SK-N-SH (cell line): Measurements from ENCODE around the gene FAM120B. TPM values are rescaled to one million over a fixed set of nuclear protein-coding genes. Genes with fewer than 3 reads are reported as not detected.

Experiments
- CTCF ChIA-PET: fragments of 300-600, 350-600 bp; formaldehyde crosslinking; extraction: SDS; loops from one replicate; lab custom pipeline; 2021; lab: Yijun Ruan, JAX
- POLR2A ChIA-PET: fragments of 350-600 bp; sonication (Branson Sonifier 250); formaldehyde crosslinking; extraction: SDS; loops from one replicate; lab custom pipeline; 2020; ENCODE audit warnings: antibody characterized with exemption, inconsistent platforms; lab: Yijun Ruan, JAX
- DNase-seq: peaks from one replicate; pipeline ENCODE4 v3.0.0; 2012
- H2AFZ ChIP-seq: fragments of 200-600 bp; sonication (generic); 2 replicates; pipeline ENCODE4 v1.8.1; 2016; ENCODE audit warnings: antibody characterized with exemption, mild to moderate bottlenecking, low read depth
- H3F3A ChIP-seq: fragments of 200-600 bp; sonication (generic); replicated peaks from 2 replicates; pipeline ENCODE3; 2016; ENCODE audit warnings: antibody characterized with exemption, mild to moderate bottlenecking; ENCODE audit not compliant: insufficient read depth
- H3K27ac ChIP-seq, 2 experiments: fragments of 200-500 bp in 1 of 2; fragments of 200-600 bp in 1 of 2; sonication (Bioruptor generic) in 1 of 2; sonication (generic), shearing (Covaris generic) in 1 of 2; 2 replicates each; pipeline versions ENCODE4 v1.5.1 to v1.6.1; 2014 to 2016; ENCODE audit warnings: low read depth in 2 of 2, inconsistent platforms in 1 of 2, low read length in 1 of 2, mild to moderate bottlenecking in 1 of 2, mixed read lengths in 1 of 2
- H3K27me3 ChIP-seq: fragments of 200-600 bp; sonication (generic), shearing (Covaris generic); 2 replicates; pipeline ENCODE4 v1.6.1; 2016; ENCODE audit warnings: mixed run types; ENCODE audit not compliant: insufficient read depth
- H3K36me3 ChIP-seq, 2 experiments: fragments of 200-500 bp in 1 of 2; fragments of 200-600 bp in 1 of 2; sonication (Bioruptor generic) in 1 of 2; sonication (generic) in 1 of 2; replicated peaks in 1 of 2; 2 replicates each; pipeline versions ENCODE3 to v1.5.1; 2014 to 2016; ENCODE audit warnings: low read length in 1 of 2, mild to moderate bottlenecking in 1 of 2; ENCODE audit not compliant: insufficient read depth in 2 of 2, control insufficient read depth in 1 of 2
- H3K4me1 ChIP-seq, 2 experiments: fragments of 200-500 bp in 1 of 2; fragments of 200-600 bp in 1 of 2; sonication (Bioruptor generic) in 1 of 2; sonication (generic), shearing (Covaris generic) in 1 of 2; 2 replicates each; pipeline versions ENCODE4 v1.5.1 to v1.6.1; 2014 to 2016; ENCODE audit warnings: low read depth in 1 of 2, low read length in 1 of 2, mixed run types in 1 of 2; ENCODE audit not compliant: insufficient read depth in 2 of 2, control insufficient read depth in 1 of 2
- H3K4me2 ChIP-seq: fragments of 200-600 bp; sonication (generic), shearing (Covaris generic); 2 replicates; pipeline ENCODE4 v1.6.1; 2017; ENCODE audit warnings: mixed run types
- H3K4me3 ChIP-seq, 2 experiments: fragments of 200-500 bp in 1 of 2; fragments of 200-600 bp in 1 of 2; sonication (Bioruptor generic) in 1 of 2; sonication (generic), shearing (Covaris generic) in 1 of 2; 2 replicates each; pipeline versions ENCODE4 v1.5.1 to v1.8.1; 2014 to 2016; ENCODE audit warnings: low read depth in 2 of 2, inconsistent platforms in 1 of 2, low read length in 1 of 2, mild to moderate bottlenecking in 1 of 2, mixed read lengths in 1 of 2, moderate library complexity in 1 of 2
- H3K79me2 ChIP-seq: fragments of 200-600 bp; sonication (generic); 2 replicates; pipeline ENCODE4 v1.8.1; 2017; ENCODE audit warnings: mild to moderate bottlenecking; ENCODE audit not compliant: insufficient read depth
- H3K9ac ChIP-seq: fragments of 200-600 bp; sonication (generic); 2 replicates; pipeline ENCODE4 v1.6.1; 2017; ENCODE audit warnings: mixed run types
- H3K9me2 ChIP-seq: fragments of 200-600 bp; sonication (generic); 2 replicates; pipeline ENCODE4 v1.6.1; 2017; ENCODE audit warnings: mixed run types
- H3K9me3 ChIP-seq: fragments of 200-600 bp; sonication (generic); 2 replicates; pipeline ENCODE4 v1.6.1; 2017; ENCODE audit warnings: mixed run types, mild to moderate bottlenecking, moderate library complexity
- H4K20me1 ChIP-seq: fragments of 200-600 bp; sonication (generic); 2 replicates; pipeline ENCODE4 v1.6.1; 2017; ENCODE audit warnings: mild to moderate bottlenecking, mixed run types; ENCODE audit not compliant: insufficient read depth
- ELF1 ChIP-seq: IDR thresholded peaks from 2 replicates; pipeline ENCODE4 v1.4.0; 2012
- FOSL2 ChIP-seq: IDR thresholded peaks from 2 replicates; pipeline ENCODE4 v1.4.0; 2012; ENCODE audit warnings: low read depth, mild to moderate bottlenecking, moderate library complexity, borderline replicate concordance
- FOXJ3 ChIP-seq: sonication (generic); formaldehyde crosslinking; IDR thresholded peaks from 2 replicates; pipeline ENCODE4 v1.5.1; 2020; ENCODE audit warnings: mild to moderate bottlenecking, missing genetic modification reagents
- FOXM1 ChIP-seq: IDR thresholded peaks from 2 replicates; pipeline ENCODE4 v1.4.0; 2012; ENCODE audit warnings: low read depth, mild to moderate bottlenecking
- GABPA ChIP-seq: IDR thresholded peaks from 2 replicates; pipeline ENCODE4 v1.4.0; 2012; ENCODE audit warnings: low read depth, mild to moderate bottlenecking
- JUND ChIP-seq: IDR thresholded peaks from 2 replicates; pipeline ENCODE4 v1.4.0; 2012
- MEF2A ChIP-seq: IDR thresholded peaks from 2 replicates; pipeline ENCODE4 v1.4.0; 2012; ENCODE audit warnings: low read depth, borderline replicate concordance
- MXI1 ChIP-seq: IDR thresholded peaks from 2 replicates; pipeline ENCODE4 v1.6.1; 2012; ENCODE audit warnings: mild to moderate bottlenecking, low read depth, low read length, improper control_type of control experiment
- NFIC ChIP-seq: IDR thresholded peaks from 2 replicates; pipeline ENCODE4 v1.4.0; 2012; ENCODE audit warnings: borderline replicate concordance
- POLR2AphosphoS5 ChIP-seq: IDR thresholded peaks from 2 replicates; pipeline ENCODE4 v1.6.1; 2012; ENCODE audit warnings: low read depth, low read length
- RAD21 ChIP-seq: IDR thresholded peaks from 2 replicates; pipeline ENCODE4 v1.6.1; 2012; ENCODE audit warnings: mild to moderate bottlenecking, low read length
- RFX5 ChIP-seq: IDR thresholded peaks from 2 replicates; pipeline ENCODE4 v1.6.1; 2012; ENCODE audit warnings: mild to moderate bottlenecking, improper control_type of control experiment, low read length
- SIN3A ChIP-seq: IDR thresholded peaks from 2 replicates; pipeline ENCODE4 v1.6.1; 2012; ENCODE audit warnings: low read depth, mild to moderate bottlenecking, low read length, moderate library complexity, borderline replicate concordance
- TAF1 ChIP-seq: IDR thresholded peaks from 2 replicates; pipeline ENCODE4 v1.6.1; 2012; ENCODE audit warnings: low read depth, mild to moderate bottlenecking, low read length, moderate library complexity, borderline replicate concordance
- YY1 ChIP-seq: IDR thresholded peaks from 2 replicates; pipeline ENCODE4 v1.4.0; 2012; ENCODE audit warnings: low read depth, mild to moderate bottlenecking
- WGBS: methylation state at CpG from one replicate; pipeline ENCODE4 v1.1.6; 2017; ENCODE audit warnings: low lambda C conversion rate; 5-methylcytosine and 5-hydroxymethylcytosine counted together
- polyA plus RNA-seq, 3 experiments: library from polyadenylated mRNA; depleted of rRNA; stranded (reverse); fragments of >200 nt; gene quantifications; 2 replicates each; pipeline ENCODE4 v1.2.3, GENCODE V29; 2012
- TF ChIP-seq, protein P1 (sequence below): IDR thresholded peaks from 2 replicates; pipeline ENCODE4 v1.4.0; 2012; ENCODE audit warnings: low read depth, borderline replicate concordance
- TF ChIP-seq, protein P2 (sequence below): fragments of 150-350 bp; IDR thresholded peaks from 2 replicates; pipeline ENCODE4 v1.6.1; 2016; ENCODE audit warnings: mild to moderate bottlenecking, low read depth, low read length
- TF ChIP-seq, protein P3 (sequence below): fragments of 150-350 bp; IDR thresholded peaks from 2 replicates; pipeline ENCODE4 v1.6.1; 2017; ENCODE audit warnings: antibody characterized with exemption, low read length, low read depth, borderline replicate concordance
- TF ChIP-seq, protein P4 (sequence below): IDR thresholded peaks from 2 replicates; pipeline ENCODE4 v1.4.0; 2012; ENCODE audit warnings: low read depth
- TF ChIP-seq, protein P5 (sequence below): IDR thresholded peaks from 2 replicates; pipeline ENCODE4; 2012
- TF ChIP-seq, protein P6 (sequence below): fragments of 200-600 bp; sonication (generic); IDR thresholded peaks from 2 replicates; pipeline ENCODE4 v1.6.1; 2017; ENCODE audit warnings: antibody characterized with exemption, mild to moderate bottlenecking, moderate library complexity

Gene FAM120B
- polyA plus RNA-seq, 1 of the 3 experiments (the other 2 are of a cell fraction): 7.7 TPM

DNA sequence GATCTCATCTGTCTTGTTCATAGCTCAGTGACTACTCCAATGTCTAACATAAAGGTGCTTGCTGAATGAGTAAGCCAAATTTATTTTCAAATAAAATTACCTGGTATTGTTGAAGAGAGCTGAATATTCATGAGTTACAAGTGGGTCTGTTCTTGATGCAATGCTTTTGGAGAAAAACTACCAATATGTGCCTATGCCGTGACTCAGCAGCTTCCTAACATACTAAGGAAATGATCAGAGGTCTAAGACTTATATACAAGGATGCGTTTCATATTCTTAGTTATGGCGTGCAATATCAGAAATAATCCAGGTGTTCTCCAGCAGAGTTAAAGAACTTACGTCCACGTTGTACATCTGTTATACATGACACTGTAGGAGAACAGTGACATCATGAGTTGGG, 5.1 kb downstream of the FAM120B start:
- ChIA-PET CTCF (interaction anchor here (1.2 kb wide), 1 partner anchor 480 kb away, joined by 4 read pairs; no protein-coding TSS in a partner anchor), POLR2A (no interaction called here)
- Histone ChIP-seq H3K4me3 (no peak overlapping the region), H2AFZ (no peak overlapping the region), H4K20me1 (peaks cover 75% of the 10 kb centered on the region), H3F3A (peaks cover 3% of the 10 kb centered on the region), H3K4me1 (peaks cover 11 to 32% of the 10 kb centered on the region in 2 experiments; a peak in 3 of 4 replicates), H3K36me3 (peaks cover 7 to 25% of the 10 kb centered on the region in 2 experiments), H3K9me2 (no peaks in the 10 kb centered on the region), H3K9ac (no peak overlapping the region), H3K9me3 (no peaks in the 10 kb centered on the region), H3K27ac (no peak overlapping the region), H3K4me2 (no peak overlapping the region), H3K27me3 (no peaks in the 10 kb centered on the region), H3K79me2 (peaks cover 99% of the 10 kb centered on the region)
- DNase-seq: no peak
- WGBS: 96% methylated on average over 5 of the region's 5 CpGs
- TF ChIP-seq FOXJ3 (CRISPR knock-in tag): no peak
- TF ChIP-seq, protein P1, sequence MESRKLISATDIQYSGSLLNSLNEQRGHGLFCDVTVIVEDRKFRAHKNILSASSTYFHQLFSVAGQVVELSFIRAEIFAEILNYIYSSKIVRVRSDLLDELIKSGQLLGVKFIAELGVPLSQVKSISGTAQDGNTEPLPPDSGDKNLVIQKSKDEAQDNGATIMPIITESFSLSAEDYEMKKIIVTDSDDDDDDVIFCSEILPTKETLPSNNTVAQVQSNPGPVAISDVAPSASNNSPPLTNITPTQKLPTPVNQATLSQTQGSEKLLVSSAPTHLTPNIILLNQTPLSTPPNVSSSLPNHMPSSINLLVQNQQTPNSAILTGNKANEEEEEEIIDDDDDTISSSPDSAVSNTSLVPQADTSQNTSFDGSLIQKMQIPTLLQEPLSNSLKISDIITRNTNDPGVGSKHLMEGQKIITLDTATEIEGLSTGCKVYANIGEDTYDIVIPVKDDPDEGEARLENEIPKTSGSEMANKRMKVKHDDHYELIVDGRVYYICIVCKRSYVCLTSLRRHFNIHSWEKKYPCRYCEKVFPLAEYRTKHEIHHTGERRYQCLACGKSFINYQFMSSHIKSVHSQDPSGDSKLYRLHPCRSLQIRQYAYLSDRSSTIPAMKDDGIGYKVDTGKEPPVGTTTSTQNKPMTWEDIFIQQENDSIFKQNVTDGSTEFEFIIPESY: no peak
- TF ChIP-seq RFX5: no peak
- TF ChIP-seq GABPA: no peak
- TF ChIP-seq, protein P2, sequence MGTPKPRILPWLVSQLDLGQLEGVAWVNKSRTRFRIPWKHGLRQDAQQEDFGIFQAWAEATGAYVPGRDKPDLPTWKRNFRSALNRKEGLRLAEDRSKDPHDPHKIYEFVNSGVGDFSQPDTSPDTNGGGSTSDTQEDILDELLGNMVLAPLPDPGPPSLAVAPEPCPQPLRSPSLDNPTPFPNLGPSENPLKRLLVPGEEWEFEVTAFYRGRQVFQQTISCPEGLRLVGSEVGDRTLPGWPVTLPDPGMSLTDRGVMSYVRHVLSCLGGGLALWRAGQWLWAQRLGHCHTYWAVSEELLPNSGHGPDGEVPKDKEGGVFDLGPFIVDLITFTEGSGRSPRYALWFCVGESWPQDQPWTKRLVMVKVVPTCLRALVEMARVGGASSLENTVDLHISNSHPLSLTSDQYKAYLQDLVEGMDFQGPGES: no peak
- TF ChIP-seq, protein P3, sequence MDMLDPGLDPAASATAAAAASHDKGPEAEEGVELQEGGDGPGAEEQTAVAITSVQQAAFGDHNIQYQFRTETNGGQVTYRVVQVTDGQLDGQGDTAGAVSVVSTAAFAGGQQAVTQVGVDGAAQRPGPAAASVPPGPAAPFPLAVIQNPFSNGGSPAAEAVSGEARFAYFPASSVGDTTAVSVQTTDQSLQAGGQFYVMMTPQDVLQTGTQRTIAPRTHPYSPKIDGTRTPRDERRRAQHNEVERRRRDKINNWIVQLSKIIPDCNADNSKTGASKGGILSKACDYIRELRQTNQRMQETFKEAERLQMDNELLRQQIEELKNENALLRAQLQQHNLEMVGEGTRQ: no peak

DNA sequence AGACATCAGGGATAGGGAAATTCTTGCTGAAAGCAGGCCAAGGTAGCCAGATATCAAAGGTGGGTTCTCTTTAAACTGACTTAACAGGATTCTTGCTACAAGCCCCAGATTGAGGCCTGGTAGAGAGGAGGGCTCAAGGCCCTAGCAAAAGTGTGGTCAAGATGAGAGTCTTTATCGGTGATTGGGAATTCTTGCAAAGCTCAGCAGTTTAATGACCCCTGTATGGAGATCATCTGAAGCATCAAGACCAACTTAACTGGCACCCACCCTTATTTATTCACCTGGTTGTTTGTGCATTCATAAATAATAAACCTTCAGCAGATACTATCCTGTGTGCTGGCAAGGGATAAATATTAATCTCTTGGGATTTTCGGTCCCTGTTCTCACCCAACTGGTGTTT, 6.3 kb downstream of the FAM120B start:
- POLR2A ChIA-PET: no interaction called here
- Histone ChIP-seq H4K20me1 (peaks cover 78% of the 10 kb centered on the region), H3K36me3 (peaks cover 15 to 33% of the 10 kb centered on the region in 2 experiments), H3K79me2 (peaks cover 99% of the 10 kb centered on the region), H3K4me1 (peaks cover 11 to 27% of the 10 kb centered on the region in 2 experiments; a peak in 3 of 4 replicates), H3K27ac (no peak overlapping the region; a peak in 1 of 4 replicates), H3K4me3 (no peak overlapping the region), H3K9ac (no peak overlapping the region), H3K9me3 (no peaks in the 10 kb centered on the region), H2AFZ (no peak overlapping the region), H3K9me2 (no peaks in the 10 kb centered on the region), H3F3A (peaks cover 5% of the 10 kb centered on the region), H3K4me2 (no peak overlapping the region), H3K27me3 (no peaks in the 10 kb centered on the region)
- DNase-seq: no peak
- WGBS: 98% methylated on average over 2 of the region's 2 CpGs
- CTCF ChIA-PET: interaction anchor here (0.9 kb wide), 1 partner anchor 204 kb away, joined by 3 read pairs; no protein-coding TSS in a partner anchor
- TF ChIP-seq FOXM1 (no peak), GABPA (no peak), FOSL2 (no peak), YY1 (no peak), TAF1 (no peak), ELF1 (no peak), SIN3A (no peak), MEF2A (no peak), RAD21 (no peak), MXI1 (no peak), JUND (no peak), POLR2AphosphoS5 (no peak), NFIC (no peak)
- TF ChIP-seq, protein P4, sequence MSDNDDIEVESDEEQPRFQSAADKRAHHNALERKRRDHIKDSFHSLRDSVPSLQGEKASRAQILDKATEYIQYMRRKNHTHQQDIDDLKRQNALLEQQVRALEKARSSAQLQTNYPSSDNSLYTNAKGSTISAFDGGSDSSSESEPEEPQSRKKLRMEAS: no peak
- TF ChIP-seq, protein P5, sequence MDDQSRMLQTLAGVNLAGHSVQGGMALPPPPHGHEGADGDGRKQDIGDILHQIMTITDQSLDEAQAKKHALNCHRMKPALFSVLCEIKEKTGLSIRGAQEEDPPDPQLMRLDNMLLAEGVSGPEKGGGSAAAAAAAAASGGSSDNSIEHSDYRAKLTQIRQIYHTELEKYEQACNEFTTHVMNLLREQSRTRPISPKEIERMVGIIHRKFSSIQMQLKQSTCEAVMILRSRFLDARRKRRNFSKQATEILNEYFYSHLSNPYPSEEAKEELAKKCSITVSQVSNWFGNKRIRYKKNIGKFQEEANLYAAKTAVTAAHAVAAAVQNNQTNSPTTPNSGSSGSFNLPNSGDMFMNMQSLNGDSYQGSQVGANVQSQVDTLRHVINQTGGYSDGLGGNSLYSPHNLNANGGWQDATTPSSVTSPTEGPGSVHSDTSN: no peak
- TF ChIP-seq, protein P6, sequence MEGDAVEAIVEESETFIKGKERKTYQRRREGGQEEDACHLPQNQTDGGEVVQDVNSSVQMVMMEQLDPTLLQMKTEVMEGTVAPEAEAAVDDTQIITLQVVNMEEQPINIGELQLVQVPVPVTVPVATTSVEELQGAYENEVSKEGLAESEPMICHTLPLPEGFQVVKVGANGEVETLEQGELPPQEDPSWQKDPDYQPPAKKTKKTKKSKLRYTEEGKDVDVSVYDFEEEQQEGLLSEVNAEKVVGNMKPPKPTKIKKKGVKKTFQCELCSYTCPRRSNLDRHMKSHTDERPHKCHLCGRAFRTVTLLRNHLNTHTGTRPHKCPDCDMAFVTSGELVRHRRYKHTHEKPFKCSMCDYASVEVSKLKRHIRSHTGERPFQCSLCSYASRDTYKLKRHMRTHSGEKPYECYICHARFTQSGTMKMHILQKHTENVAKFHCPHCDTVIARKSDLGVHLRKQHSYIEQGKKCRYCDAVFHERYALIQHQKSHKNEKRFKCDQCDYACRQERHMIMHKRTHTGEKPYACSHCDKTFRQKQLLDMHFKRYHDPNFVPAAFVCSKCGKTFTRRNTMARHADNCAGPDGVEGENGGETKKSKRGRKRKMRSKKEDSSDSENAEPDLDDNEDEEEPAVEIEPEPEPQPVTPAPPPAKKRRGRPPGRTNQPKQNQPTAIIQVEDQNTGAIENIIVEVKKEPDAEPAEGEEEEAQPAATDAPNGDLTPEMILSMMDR: no peak
